ENCODE measurements around the gene TOPBP1.
"Not testable (repeated sequence)": the region's sequence is repeated elsewhere in the genome, so short reads cannot be mapped to it uniquely, and the experiment has no call there.

TOPBP1 gene

DNA sequence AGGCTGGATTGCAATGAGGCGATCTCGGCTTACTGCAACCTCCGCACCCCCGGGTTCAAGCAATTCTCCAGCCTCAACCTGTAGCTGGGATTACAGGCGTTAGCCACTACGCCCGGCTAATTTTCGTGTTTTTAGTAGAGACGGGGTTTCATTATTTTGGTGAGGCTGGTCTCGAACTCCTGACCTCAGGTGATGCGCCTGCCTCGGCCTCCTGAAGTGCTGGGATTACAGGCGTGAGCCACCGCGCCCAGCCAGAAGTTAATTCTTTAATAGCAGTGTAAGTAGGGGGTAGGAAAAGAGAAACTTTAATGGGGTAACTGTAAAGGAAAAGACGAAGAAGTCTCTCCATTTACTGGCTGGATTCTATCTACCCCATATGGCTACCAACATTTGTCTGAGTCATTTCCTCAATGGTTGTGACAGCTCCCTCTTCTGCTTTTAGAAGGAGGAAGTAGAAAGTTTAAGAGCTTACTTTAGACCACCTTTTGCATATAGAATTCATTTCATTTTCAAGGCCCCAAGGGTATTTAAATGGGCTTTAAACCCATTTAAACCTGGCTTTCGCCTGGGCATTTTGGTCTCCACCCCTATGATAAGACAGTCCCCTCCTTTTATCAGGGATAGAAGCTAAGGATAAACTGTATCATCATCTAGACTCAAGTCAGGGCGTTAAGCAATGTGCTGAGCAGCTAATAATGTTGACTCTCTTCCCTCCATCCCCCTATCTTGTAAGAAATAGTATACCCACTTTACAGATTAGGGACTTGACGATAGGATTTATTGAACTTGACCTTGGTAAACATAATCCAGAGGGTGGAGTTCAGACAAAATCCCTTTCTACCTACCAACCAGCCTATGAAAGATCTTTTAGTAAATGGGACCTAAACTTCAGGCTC is 89.3 kb downstream of the TOPBP1 start:
- no peak for DNase-seq (ENCODE audit: low read depth)

- no peak for DNase-seq (ENCODE audit: low read depth)
Observed at GRCh38 chr3:133570937-133571320, 90.8 kb downstream of the TOPBP1 start.

DNA sequence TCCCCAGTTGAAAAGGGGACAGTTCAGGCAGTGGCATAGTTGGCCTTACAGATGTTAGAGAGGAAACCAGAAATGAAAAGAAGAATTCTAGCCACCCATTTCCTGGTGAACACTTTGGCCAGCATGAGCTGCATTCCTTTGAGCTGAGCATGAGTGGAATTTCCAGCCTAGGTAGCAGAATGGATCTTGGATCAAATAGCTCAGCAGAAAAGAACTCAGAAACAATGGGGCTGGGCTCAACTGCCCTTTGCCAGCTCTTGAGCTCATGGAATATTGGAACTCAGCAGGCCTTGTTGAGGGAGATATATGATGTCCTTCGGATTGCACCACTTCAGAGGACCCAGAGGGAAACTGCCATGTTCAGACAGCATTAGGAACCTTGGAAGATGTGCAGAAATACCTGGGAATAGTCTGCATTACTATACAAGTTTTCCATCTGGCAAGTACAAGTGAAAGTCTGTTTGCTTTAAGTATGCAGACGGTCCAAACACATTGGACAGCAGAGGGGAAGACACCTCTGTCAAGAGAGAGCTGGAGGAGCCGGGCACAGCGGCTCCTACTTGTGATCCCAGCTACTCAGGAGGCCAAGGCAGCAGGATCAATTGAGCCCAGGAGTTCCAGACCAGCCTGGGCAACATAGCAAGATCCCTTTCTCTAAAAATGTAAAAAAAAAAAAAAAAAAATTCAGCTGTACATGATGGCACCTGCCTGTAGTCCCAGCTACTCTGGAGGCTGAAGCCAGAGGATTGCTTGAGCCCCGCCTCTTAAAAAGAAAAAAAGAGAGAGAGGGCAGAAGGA is 91.4 kb downstream of the TOPBP1 start:
- no peak for DNase-seq (ENCODE audit: low read depth)

GRCh38 chr3:133568294-133569014 is 93.3 kb downstream of the TOPBP1 start:
- DNase-seq (ENCODE audit: low read depth): peak; percentile 79

DNA sequence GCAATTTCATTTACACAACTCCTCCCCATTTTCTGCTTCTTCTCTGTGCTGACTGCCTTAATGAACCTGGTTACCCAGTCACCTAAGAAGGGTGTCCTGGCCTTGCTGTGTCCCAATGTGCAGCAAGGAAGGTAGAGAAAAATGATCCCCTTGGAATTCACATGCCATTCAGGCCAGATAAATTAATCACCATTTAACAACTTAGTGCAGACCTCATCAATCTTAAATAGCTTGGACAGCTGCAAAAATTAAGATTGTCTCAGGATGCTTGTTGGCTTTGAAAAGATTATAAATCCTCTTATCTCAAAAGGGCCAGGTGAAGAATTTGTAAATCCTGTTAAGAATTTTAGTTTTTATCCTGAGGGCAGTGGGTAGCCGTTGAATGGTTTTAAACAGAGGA is 97.9 kb downstream of the TOPBP1 start:
- no peak for DNase-seq (ENCODE audit: low read depth)

DNA sequence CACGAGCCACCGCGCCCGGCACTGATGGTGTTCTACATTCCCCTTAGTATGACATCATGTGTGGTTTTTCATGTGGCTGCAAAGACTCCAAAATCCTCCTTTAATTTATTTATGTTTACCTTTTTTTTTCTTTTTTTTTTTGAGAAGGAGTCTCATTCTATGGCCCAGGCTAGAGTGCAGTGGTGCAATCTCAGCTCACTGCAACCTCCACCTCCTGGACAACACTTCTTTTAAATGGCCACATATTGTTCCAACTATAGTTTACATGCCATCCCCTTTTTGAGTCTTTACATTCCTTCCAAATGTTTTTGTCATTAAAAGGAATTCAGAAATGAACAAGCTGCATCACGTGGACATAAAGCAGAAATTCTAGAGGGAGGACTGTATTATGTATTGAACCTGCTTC is 98.6 kb downstream of the TOPBP1 start:
- no peak for DNase-seq (ENCODE audit: low read depth)

GRCh38 chr3:133562376-133562775 is 99.4 kb downstream of the TOPBP1 start:
- no peak for DNase-seq (ENCODE audit: low read depth)

DNA sequence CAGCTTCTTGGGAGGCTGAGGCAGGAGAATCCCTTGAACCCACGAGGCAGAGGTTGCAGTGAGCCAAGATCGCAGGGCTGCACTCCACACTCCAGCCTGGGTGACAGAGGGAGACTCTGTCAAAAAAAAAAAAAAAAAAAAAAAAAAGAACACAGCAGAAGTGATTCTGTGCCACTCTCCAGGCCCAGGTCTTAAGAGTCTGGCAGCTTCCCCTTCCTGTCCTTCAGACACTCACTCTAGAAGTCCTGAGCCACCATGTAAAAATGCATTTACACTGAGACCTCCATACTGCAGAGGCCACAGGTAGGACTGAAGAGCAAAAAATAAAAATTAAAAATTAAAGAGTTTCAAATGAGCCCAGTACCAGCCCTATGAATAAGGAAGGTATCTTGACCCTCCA is 100.1 kb downstream of the TOPBP1 start:
- no peak for DNase-seq (ENCODE audit: low read depth)

DNA sequence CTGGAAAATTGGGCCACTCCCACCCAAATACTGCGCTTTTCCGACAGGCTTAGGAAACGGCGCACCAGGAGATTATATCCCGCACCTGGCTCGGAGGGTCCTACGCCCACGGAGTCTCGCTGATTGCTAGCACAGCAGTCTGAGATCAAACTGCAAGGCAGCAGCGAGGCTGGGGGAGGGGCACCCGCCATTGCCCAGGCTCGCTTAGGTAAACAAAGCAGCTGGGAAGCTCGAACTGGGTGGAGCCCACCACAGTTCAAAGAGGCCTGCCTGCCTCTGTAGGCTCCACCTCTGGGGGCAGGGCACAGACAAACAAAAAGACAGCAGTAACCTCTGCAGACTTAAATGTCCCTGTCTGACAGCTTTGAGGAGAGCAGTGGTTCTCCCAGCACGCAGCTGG is 110.2 kb downstream of the TOPBP1 start:
- not testable (repeated sequence) for DNase-seq (ENCODE audit: low read depth)
